Mucosa of descending colon (tissue), 3 donors: ENCODE measurements around the gene ZRANB1. TPM values are rescaled to one million over a fixed set of nuclear protein-coding genes. Genes with fewer than 3 reads are reported as not detected.

ENCODE experiments used
- ATAC-seq: fragments of 200-7000 bp; cut with Tn5 transposase; one replicate; pipeline ENCODE4 v1.9.1; 2020; ENCODE audit warnings: mild to moderate bottlenecking, moderate library complexity
- DNase-seq, 3 donors: peaks; one replicate each; pipeline ENCODE4 v3.0.0-alpha.2; 2020
- H3K36me3 ChIP-seq: fragments of 200-600 bp; one replicate; pipeline ENCODE4 v1.8.0; 2021; ENCODE audit warnings: low read depth, mild to moderate bottlenecking
- H3K4me1 ChIP-seq: fragments of 200-600 bp; one replicate; pipeline ENCODE4 v1.8.0; 2021; ENCODE audit warnings: low read depth, mild to moderate bottlenecking
- H3K4me3 ChIP-seq: fragments of 200-600 bp; one replicate; pipeline ENCODE4 v1.8.0; 2021; ENCODE audit warnings: mild to moderate bottlenecking
- H3K9me3 ChIP-seq: fragments of 200-600 bp; one replicate; pipeline ENCODE4 v1.8.0; 2021; ENCODE audit warnings: mild to moderate bottlenecking
- intact Hi-C, 2 donors: fragments of 100-400 bp; cut with DNase I in 1 of 2; cut with micrococcal nuclease in 1 of 2; formaldehyde crosslinking; loops; one replicate each; pipeline versions ENCODE4 v1.11.0 to v1.11.1; 2022; cut with DNase I, micrococcal nuclease
- total RNA-seq, 3 donors: library from RNA; stranded (reverse); fragmentation: NEBNext Ultra II Directional in 2 of 3; extraction: Animal tissue kit (Norgen Biotek cat#: 25700) in 2 of 3; gene quantifications; one replicate each; pipeline versions ENCODE4 v1.2.1 to v1.2.4, GENCODE V29; 2021 to 2023
- TF ChIP-seq, protein P1 (sequence below): fragments of 200-600 bp; IDR thresholded peaks from one replicate; pipeline ENCODE4 v1.8.0; 2022; ENCODE audit warnings: antibody characterized with exemption, mild to moderate bottlenecking
- donor health status: DM: no; HTN: no; CAD: no; lungs with moderate emphysema.
- donor health status: DM: no; HTN: no; CAD: no.
- donor health status: DM: no; HTN: yes; CAD: no.

Gene ZRANB1
- total RNA-seq, 3 donors from 2014 or later = 9.9 to 31.4 (median 13.5) TPM

DNA sequence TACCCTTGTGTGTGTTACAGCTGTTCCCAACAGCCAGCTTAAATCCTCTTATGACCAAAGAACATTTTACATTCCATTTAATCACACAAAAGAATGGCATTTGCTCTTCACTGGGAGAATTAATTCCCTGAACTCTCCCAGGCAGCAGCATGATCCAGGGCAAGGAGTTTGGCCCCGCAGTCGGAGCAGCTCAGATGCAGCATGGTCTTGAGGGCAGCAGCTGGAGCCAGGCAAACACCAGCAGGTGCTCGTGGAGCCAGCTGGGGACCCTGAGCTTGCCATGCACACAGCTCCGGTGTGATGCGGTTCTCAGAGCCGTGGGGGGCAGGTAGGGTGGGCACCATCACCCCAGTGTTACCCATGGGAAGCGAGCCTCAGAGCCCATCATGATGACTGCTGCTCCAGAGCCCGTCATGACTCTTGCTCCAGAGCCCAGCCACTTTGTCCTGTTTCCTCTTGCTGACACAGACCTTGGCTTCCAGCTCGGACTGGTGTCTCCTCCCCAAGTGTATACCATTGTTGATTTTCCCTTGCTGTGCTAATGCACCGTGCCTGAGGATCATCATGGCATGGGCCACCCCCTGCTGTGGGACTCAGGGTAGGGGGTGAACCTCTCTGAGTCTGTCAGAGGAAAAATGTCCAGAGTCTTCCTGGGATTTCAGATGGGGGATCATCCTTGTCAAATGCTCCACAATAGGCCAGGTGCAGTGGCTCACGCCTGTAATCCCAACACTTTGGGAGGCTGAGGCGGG lies 75.8 kb downstream of the ZRANB1 start:
- DNase-seq (peak in 2 of 3 donors; percentile 20 to 48), ATAC-seq (no peak)
- Histone ChIP-seq H3K4me1 (peaks cover 19% of the 10 kb centered on the region), H3K4me3 (no peak overlapping the region), H3K9me3 (no peaks in the 10 kb centered on the region), H3K36me3 (no peaks in the 10 kb centered on the region)
- TF ChIP-seq, protein P1, sequence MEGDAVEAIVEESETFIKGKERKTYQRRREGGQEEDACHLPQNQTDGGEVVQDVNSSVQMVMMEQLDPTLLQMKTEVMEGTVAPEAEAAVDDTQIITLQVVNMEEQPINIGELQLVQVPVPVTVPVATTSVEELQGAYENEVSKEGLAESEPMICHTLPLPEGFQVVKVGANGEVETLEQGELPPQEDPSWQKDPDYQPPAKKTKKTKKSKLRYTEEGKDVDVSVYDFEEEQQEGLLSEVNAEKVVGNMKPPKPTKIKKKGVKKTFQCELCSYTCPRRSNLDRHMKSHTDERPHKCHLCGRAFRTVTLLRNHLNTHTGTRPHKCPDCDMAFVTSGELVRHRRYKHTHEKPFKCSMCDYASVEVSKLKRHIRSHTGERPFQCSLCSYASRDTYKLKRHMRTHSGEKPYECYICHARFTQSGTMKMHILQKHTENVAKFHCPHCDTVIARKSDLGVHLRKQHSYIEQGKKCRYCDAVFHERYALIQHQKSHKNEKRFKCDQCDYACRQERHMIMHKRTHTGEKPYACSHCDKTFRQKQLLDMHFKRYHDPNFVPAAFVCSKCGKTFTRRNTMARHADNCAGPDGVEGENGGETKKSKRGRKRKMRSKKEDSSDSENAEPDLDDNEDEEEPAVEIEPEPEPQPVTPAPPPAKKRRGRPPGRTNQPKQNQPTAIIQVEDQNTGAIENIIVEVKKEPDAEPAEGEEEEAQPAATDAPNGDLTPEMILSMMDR = no peak
- intact Hi-C loops = no loop called here

DNA sequence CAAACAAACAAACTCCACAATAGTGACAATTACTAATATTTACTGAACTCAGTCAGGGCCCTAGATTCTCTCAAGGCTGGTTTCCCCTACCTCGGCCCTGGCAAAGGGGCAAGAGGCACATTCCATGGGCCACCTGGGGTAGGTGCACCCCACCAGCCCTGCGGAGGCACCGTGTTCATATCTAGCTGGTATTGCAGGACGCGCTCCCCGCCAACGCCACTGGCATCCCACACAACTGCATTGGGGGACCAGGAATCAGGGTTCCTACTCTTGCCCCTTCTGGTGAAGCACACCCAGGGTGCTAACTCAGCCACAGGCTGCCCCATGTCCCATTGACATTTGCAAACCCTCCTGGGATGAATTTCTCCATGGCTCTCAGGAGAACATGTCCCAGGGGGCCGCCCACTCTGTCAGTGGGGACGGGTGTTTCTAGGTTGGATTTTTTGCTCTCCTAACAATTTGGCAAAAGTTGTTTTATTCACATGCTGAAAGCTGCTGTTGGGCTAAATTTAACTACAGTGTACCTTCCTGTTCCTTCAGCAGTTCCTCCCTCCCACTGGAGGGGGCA lies 76.7 kb downstream of the ZRANB1 start:
- TF ChIP-seq, protein P1 = no peak
- ATAC-seq (no peak), DNase-seq (peak in 1 of 3 donors; percentile 14)
- peaks cover 17% of the 10 kb centered on the region for H3K4me1 ChIP-seq
- no peak overlapping the region for H3K4me3 ChIP-seq
- H3K9me3 ChIP-seq = no peaks in the 10 kb centered on the region
- no peaks in the 10 kb centered on the region for H3K36me3 ChIP-seq
- intact Hi-C loops = no loop called here

DNA sequence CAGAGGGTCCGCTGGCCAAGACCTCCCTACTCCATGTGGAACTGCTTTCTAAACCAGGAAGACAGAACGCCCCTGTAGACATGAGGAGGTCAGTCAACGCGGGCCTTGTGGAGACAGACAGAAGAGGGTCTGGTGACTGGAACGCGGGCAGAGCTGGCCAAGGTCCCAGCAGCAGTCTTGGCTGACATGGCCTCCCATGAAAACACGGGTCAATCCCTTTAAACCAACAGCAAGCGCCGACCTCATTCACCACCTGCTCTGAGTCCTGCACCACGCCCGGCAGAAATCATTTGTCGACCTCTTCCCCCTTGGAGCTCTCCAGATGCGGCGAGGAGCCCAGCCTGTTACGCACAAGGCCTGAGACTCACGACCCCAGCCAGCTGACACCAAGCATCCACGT lies 78.5 kb downstream of the ZRANB1 start:
- no peak overlapping the region for H3K4me3 ChIP-seq
- intact Hi-C loops = no loop called here
- ATAC-seq (peak; percentile 20), DNase-seq (peak in 1 of 3 donors; percentile 28)
- H3K9me3 ChIP-seq = no peaks in the 10 kb centered on the region
- H3K36me3 ChIP-seq = no peaks in the 10 kb centered on the region
- peaks cover 30% of the 10 kb centered on the region for H3K4me1 ChIP-seq
- TF ChIP-seq, protein P1 = no peak

DNA sequence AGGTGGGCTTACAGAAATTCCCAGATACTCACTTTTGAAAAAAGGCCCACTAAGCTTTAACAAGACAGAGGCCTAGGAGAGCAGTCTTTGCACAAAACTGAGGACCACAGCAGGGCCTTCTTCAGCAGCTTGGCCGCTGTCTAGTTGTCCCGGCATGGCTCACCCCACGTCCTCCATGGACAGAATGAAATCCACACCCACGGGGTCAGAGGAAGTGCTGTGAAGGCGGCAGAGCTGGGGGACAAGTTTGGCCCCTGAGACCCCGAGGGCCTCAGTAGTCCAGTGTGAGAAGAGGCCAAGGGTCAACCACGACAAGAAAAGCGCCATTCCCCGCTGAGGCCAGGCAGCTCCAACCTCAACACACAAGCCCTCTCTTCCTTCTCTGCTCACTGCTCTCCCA lies 78.9 kb downstream of the ZRANB1 start:
- TF ChIP-seq, protein P1 = no peak
- H3K36me3 ChIP-seq = no peaks in the 10 kb centered on the region
- intact Hi-C loops = no loop called here
- ATAC-seq (no peak), DNase-seq (peak in 1 of 3 donors; percentile 7)
- H3K4me1 ChIP-seq = peaks cover 31% of the 10 kb centered on the region
- H3K9me3 ChIP-seq = no peaks in the 10 kb centered on the region
- H3K4me3 ChIP-seq = no peak overlapping the region

- intact Hi-C loops = no loop called here
- H3K36me3 ChIP-seq = no peaks in the 10 kb centered on the region
- no peak for ATAC-seq
- H3K9me3 ChIP-seq = no peaks in the 10 kb centered on the region
- no peak for DNase-seq
- TF ChIP-seq, protein P1 = no peak
- peaks cover 27% of the 10 kb centered on the region for H3K4me1 ChIP-seq
- H3K4me3 ChIP-seq = no peak overlapping the region
Observed at GRCh38 chr10:125021686-125022344, 79.9 kb downstream of the ZRANB1 start.
